Retinal pigment epithelial cell (primary cell): Measurements from ENCODE around the gene DMD.
A peak's percentile ranks its signal among the peaks of the same experiment; 100 is the strongest.

ENCODE experiments used
- DNase-seq: peaks from one replicate; pipeline ENCODE4 v3.0.0-alpha.2; 2010; ENCODE audit warnings: low read depth
- H3K4me3 ChIP-seq: 2 replicates; pipeline ENCODE4 v1.5.1; 2011; ENCODE audit warnings: mild to moderate bottlenecking, low read length, control low read depth, moderate library complexity
- CTCF ChIP-seq: conservative IDR thresholded peaks from 2 replicates; pipeline ENCODE4 v1.5.1; 2011; ENCODE audit warnings: low read depth, low read length, control low read depth, inconsistent platforms

The DMD gene

DNA sequence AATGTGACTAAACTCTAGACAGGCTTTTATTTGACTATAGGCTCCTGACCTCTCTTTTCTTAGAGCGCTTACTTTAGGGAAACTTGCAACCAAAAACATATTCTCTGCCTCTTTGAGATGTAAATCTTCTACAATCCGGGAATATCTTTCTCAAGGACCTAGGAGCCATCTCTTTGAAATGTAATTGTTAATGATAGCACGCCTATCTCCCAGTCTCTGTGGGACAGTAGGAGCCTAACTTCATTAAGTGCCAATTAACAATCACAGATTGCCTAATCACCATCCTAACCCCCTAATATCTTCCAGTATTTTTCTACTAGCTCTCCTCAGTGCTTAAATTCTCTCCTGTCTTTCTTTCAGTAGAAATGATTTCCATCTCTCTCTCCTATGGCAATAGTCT lies 628.6 kb downstream of the DMD start:
- DNase-seq = no peak
- H3K4me3 ChIP-seq = no peak overlapping the region
- TF ChIP-seq CTCF = no peak

- TF ChIP-seq CTCF = no peak
- H3K4me3 ChIP-seq = no peak overlapping the region
- DNase-seq = no peak
Measured at GRCh38 chrX:32576885-32577284, 634.5 kb downstream of the DMD start.

DNA sequence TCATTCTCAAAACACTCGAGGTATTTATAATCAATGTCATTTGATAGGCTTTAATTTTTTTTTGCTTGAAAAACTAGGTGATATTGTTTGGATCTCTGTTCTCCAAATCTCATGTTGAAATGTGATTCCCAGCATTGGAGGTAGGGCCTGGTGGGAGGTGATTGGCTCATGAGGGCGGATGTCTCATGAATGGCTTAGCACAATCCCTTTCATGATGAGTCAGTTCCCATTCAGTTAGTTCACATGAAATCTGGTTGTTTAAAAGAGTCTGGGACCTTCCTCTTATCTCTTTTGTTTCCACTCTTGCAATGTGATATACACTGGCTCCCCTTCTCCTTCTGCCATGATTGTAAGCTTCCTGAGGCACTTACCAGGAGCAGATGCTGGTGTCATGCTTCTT lies 638.7 kb downstream of the DMD start:
- no peak for DNase-seq
- no peak for TF ChIP-seq CTCF
- H3K4me3 ChIP-seq = no peak overlapping the region

DNA sequence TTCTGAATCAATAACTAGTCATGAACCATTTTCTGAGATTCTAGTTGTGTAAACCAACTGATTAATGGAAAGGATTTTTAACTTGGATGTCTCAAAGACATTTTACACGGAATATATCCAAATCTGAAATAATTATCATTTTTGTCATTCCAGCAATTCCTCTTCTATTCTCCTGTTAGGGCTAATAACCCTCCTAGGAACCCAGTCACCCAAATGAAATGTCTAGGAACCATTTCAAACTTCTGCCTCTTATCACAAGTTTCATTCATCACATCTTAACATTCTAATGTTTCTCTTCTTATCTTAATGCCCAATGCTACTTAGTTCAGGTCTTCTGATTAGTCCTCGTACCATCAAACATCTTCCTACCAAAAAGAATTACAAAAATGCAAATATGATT lies 639.8 kb downstream of the DMD start:
- no peak for TF ChIP-seq CTCF
- DNase-seq = no peak
- no peak overlapping the region for H3K4me3 ChIP-seq

GRCh38 chrX:32562261-32562660 lies 649.1 kb downstream of the DMD start:
- TF ChIP-seq CTCF = no peak
- H3K4me3 ChIP-seq = no peak overlapping the region
- peak; percentile 31 for DNase-seq

DNA sequence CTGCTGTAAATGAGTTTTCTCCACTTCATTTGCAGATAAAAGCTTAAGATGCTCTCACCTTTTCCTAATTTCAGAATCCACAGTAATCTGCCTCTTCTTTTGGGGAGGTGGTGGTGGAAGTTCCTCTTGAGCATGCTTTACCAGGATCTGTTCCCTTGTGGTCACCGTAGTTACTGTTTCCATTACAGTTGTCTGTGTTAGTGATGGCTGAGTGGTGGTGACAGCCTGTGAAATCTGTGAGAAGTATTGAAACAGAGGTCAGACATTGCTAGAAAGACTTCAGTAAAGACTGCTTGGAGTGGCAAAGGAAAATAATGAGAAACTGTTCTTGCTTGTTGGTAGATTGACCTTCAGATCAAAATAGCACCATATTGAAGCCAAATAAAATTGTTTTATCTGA lies 666.2 kb downstream of the DMD start:
- TF ChIP-seq CTCF = no peak
- no peak for DNase-seq

DNA sequence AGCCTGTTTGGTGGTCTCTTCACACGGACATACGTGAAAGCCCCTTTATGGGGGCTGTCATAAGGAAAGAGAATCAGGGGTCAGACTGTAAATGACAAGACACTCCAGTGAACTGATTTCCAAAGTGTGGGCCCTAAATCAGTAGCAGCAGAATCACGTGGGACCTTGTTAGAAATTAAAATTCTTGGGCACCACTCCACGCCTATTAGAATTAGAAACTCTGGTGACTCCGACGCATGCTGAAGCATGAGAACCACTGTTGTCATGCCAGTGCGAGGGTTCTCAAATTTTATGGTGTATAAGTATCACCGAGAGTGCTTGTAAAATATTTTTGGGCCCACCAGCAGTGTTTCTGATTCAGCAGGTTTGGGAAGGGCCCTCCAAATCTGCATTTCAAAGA lies 672.8 kb downstream of the DMD start:
- DNase-seq = no peak
- H3K4me3 ChIP-seq = no peak overlapping the region
- no peak for TF ChIP-seq CTCF

More for the DNA sequence above, 666.2 kb downstream of the DMD start:
- H3K4me3 ChIP-seq = no peak overlapping the region
